ENCODE data around the gene SH2B2. TPM values are rescaled to one million over a fixed set of nuclear protein-coding genes. Genes with fewer than 3 reads are reported as not detected.
A peak's percentile ranks its signal among the peaks of the same experiment; 100 is the strongest.

SH2B2 gene
- total and polyA plus RNA-seq, 4 donors, result 0.50 to 15.6 (median 3.9) TPM

GRCh38 chr7:102306916-102307677, 20.4 kb downstream of the SH2B2 start:
- ATAC-seq (ENCODE audit: low FRiP score), result peak; percentile 33
- H3K9me3 ChIP-seq (ENCODE audit: control insufficient read depth, low read length), result no peaks in the 10 kb centered on the region
- no peaks in the 10 kb centered on the region for H3K4me1 ChIP-seq (ENCODE audit: control insufficient read depth in 1 of 2, insufficient read depth in 2 of 2, low read length in 2 of 2)
- intact Hi-C loops (cut with DNase I), result no loop called here
- no peak overlapping the region for H3K4me3 ChIP-seq (ENCODE audit: low read length in 2 of 2)
- no peaks in the 10 kb centered on the region for H3K36me3 ChIP-seq (ENCODE audit: control insufficient read depth in 1 of 2, insufficient read depth in 2 of 2, low read length in 1 of 2)
- no peaks in the 10 kb centered on the region for H3K27me3 ChIP-seq (ENCODE audit: control insufficient read depth in 1 of 2, insufficient read depth in 2 of 2, low read length in 1 of 2)
- no peak overlapping the region for H3K27ac ChIP-seq (ENCODE audit: low read depth in 1 of 2, low read length in 2 of 2)
- 63 to 65% methylated on average over 17 of the region's 17 CpGs for WGBS, 2 donors
- DNase-seq, result peak in 1 of 2 donors; percentile 75

GRCh38 chr7:102310414-102310815, 23.7 kb downstream of the SH2B2 start:
- Histone ChIP-seq H3K27me3 (ENCODE audit: control insufficient read depth in 1 of 2, insufficient read depth in 2 of 2, low read length in 1 of 2) (no peaks in the 10 kb centered on the region), H3K27ac (ENCODE audit: low read depth in 1 of 2, low read length in 2 of 2) (no peak overlapping the region), H3K4me1 (ENCODE audit: control insufficient read depth in 1 of 2, insufficient read depth in 2 of 2, low read length in 2 of 2) (no peaks in the 10 kb centered on the region), H3K9me3 (ENCODE audit: control insufficient read depth, low read length) (no peaks in the 10 kb centered on the region), H3K36me3 (ENCODE audit: control insufficient read depth in 1 of 2, insufficient read depth in 2 of 2, low read length in 1 of 2) (no peaks in the 10 kb centered on the region), H3K4me3 (ENCODE audit: low read length in 2 of 2) (no peak overlapping the region)
- WGBS, 2 donors, result 88 to 93% methylated on average over 9 of the region's 9 CpGs
- no peak for ATAC-seq (ENCODE audit: low FRiP score)
- no peak for DNase-seq
- intact Hi-C loops (cut with DNase I), result no loop called here

- no peak overlapping the region for H3K27ac ChIP-seq (ENCODE audit: low read depth in 1 of 2, low read length in 2 of 2)
- H3K9me3 ChIP-seq (ENCODE audit: control insufficient read depth, low read length), result no peaks in the 10 kb centered on the region
- ATAC-seq (ENCODE audit: low FRiP score) (no peak), DNase-seq (no peak)
- no peaks in the 10 kb centered on the region for H3K4me1 ChIP-seq (ENCODE audit: control insufficient read depth in 1 of 2, insufficient read depth in 2 of 2, low read length in 2 of 2)
- intact Hi-C loops (cut with DNase I), result no loop called here
- no peak overlapping the region for H3K4me3 ChIP-seq (ENCODE audit: low read length in 2 of 2)
- H3K36me3 ChIP-seq (ENCODE audit: control insufficient read depth in 1 of 2, insufficient read depth in 2 of 2, low read length in 1 of 2), result no peaks in the 10 kb centered on the region
- H3K27me3 ChIP-seq (ENCODE audit: control insufficient read depth in 1 of 2, insufficient read depth in 2 of 2, low read length in 1 of 2), result no peaks in the 10 kb centered on the region
- WGBS, 2 donors, result 87 to 89% methylated on average over 2 of the region's 2 CpGs
Observed at GRCh38 chr7:102312317-102312716, 25.6 kb downstream of the SH2B2 start.

GRCh38 chr7:102313997-102314780, 27.5 kb downstream of the SH2B2 start:
- Histone ChIP-seq H3K9me3 (ENCODE audit: control insufficient read depth, low read length) (no peaks in the 10 kb centered on the region), H3K27ac (ENCODE audit: low read depth in 1 of 2, low read length in 2 of 2) (no peak overlapping the region), H3K36me3 (ENCODE audit: control insufficient read depth in 1 of 2, insufficient read depth in 2 of 2, low read length in 1 of 2) (no peaks in the 10 kb centered on the region), H3K4me3 (ENCODE audit: low read length in 2 of 2) (no peak overlapping the region), H3K27me3 (ENCODE audit: control insufficient read depth in 1 of 2, insufficient read depth in 2 of 2, low read length in 1 of 2) (no peaks in the 10 kb centered on the region), H3K4me1 (ENCODE audit: control insufficient read depth in 1 of 2, insufficient read depth in 2 of 2, low read length in 2 of 2) (no peaks in the 10 kb centered on the region)
- intact Hi-C loops (cut with DNase I), result no loop called here
- no peak for ATAC-seq (ENCODE audit: low FRiP score)
- WGBS, 2 donors, result 91 to 92% methylated on average over 22 of the region's 22 CpGs
- DNase-seq, result peak in 1 of 2 donors; percentile 47

GRCh38 chr7:102317231-102318059, 30.8 kb downstream of the SH2B2 start:
- no peak for ATAC-seq (ENCODE audit: low FRiP score)
- WGBS, 2 donors, result 88% methylated on average over 24 of the region's 24 CpGs
- Histone ChIP-seq H3K36me3 (ENCODE audit: control insufficient read depth in 1 of 2, insufficient read depth in 2 of 2, low read length in 1 of 2) (no peaks in the 10 kb centered on the region), H3K4me3 (ENCODE audit: low read length in 2 of 2) (no peak overlapping the region), H3K4me1 (ENCODE audit: control insufficient read depth in 1 of 2, insufficient read depth in 2 of 2, low read length in 2 of 2) (no peaks in the 10 kb centered on the region), H3K9me3 (ENCODE audit: control insufficient read depth, low read length) (no peaks in the 10 kb centered on the region), H3K27me3 (ENCODE audit: control insufficient read depth in 1 of 2, insufficient read depth in 2 of 2, low read length in 1 of 2) (no peaks in the 10 kb centered on the region), H3K27ac (ENCODE audit: low read depth in 1 of 2, low read length in 2 of 2) (no peak overlapping the region)
- intact Hi-C loops (cut with DNase I), result no loop called here
- peak in 1 of 2 donors; percentile 67 for DNase-seq

- WGBS, 2 donors, result 82 to 89% methylated on average over 7 of the region's 7 CpGs
- intact Hi-C loops (cut with DNase I), result no loop called here
- Histone ChIP-seq H3K27ac (ENCODE audit: low read depth in 1 of 2, low read length in 2 of 2) (no peak overlapping the region), H3K36me3 (ENCODE audit: control insufficient read depth in 1 of 2, insufficient read depth in 2 of 2, low read length in 1 of 2) (no peaks in the 10 kb centered on the region), H3K27me3 (ENCODE audit: control insufficient read depth in 1 of 2, insufficient read depth in 2 of 2, low read length in 1 of 2) (no peaks in the 10 kb centered on the region), H3K4me1 (ENCODE audit: control insufficient read depth in 1 of 2, insufficient read depth in 2 of 2, low read length in 2 of 2) (no peaks in the 10 kb centered on the region), H3K4me3 (ENCODE audit: low read length in 2 of 2) (no peak overlapping the region), H3K9me3 (ENCODE audit: control insufficient read depth, low read length) (no peaks in the 10 kb centered on the region)
- ATAC-seq (ENCODE audit: low FRiP score) (no peak), DNase-seq (peak in 1 of 2 donors; percentile 67)
Observed at GRCh38 chr7:102318482-102318971, 31.9 kb downstream of the SH2B2 start.

GRCh38 chr7:102319671-102320070, 33.0 kb downstream of the SH2B2 start:
- WGBS, 2 donors, result 91 to 100% methylated on average over 3 of the region's 3 CpGs
- H3K36me3 ChIP-seq (ENCODE audit: control insufficient read depth in 1 of 2, insufficient read depth in 2 of 2, low read length in 1 of 2), result no peaks in the 10 kb centered on the region
- H3K4me3 ChIP-seq (ENCODE audit: low read length in 2 of 2), result no peak overlapping the region
- ATAC-seq (ENCODE audit: low FRiP score) (no peak), DNase-seq (no peak)
- H3K9me3 ChIP-seq (ENCODE audit: control insufficient read depth, low read length), result no peaks in the 10 kb centered on the region
- no peaks in the 10 kb centered on the region for H3K4me1 ChIP-seq (ENCODE audit: control insufficient read depth in 1 of 2, insufficient read depth in 2 of 2, low read length in 2 of 2)
- intact Hi-C loops (cut with DNase I), result no loop called here
- H3K27ac ChIP-seq (ENCODE audit: low read depth in 1 of 2, low read length in 2 of 2), result no peak overlapping the region
- no peaks in the 10 kb centered on the region for H3K27me3 ChIP-seq (ENCODE audit: control insufficient read depth in 1 of 2, insufficient read depth in 2 of 2, low read length in 1 of 2)

GRCh38 chr7:102320181-102320580, 33.5 kb downstream of the SH2B2 start:
- no peaks in the 10 kb centered on the region for H3K4me1 ChIP-seq (ENCODE audit: control insufficient read depth in 1 of 2, insufficient read depth in 2 of 2, low read length in 2 of 2)
- H3K4me3 ChIP-seq (ENCODE audit: low read length in 2 of 2), result no peak overlapping the region
- peak in 1 of 2 donors; percentile 72 for DNase-seq
- no peaks in the 10 kb centered on the region for H3K36me3 ChIP-seq (ENCODE audit: control insufficient read depth in 1 of 2, insufficient read depth in 2 of 2, low read length in 1 of 2)
- intact Hi-C loops (cut with DNase I), result no loop called here
- WGBS, 2 donors, result 95 to 96% methylated on average over 14 of the region's 14 CpGs
- no peaks in the 10 kb centered on the region for H3K27me3 ChIP-seq (ENCODE audit: control insufficient read depth in 1 of 2, insufficient read depth in 2 of 2, low read length in 1 of 2)
- no peaks in the 10 kb centered on the region for H3K9me3 ChIP-seq (ENCODE audit: control insufficient read depth, low read length)
- no peak overlapping the region for H3K27ac ChIP-seq (ENCODE audit: low read depth in 1 of 2, low read length in 2 of 2)
- ATAC-seq (ENCODE audit: low FRiP score), result no peak

Measured in aorta (tissue), 5 donors.